Keratinocyte (primary cell): ENCODE data around the gene TMEM234.

Experiments used
- CTCF ChIP-seq, 3 experiments: IDR thresholded peaks in 1 of 3; conservative IDR thresholded peaks in 1 of 3; optimal IDR thresholded peaks in 1 of 3; 2 replicates in 2 of 3; 3 replicates in 1 of 3; pipeline versions ENCODE3 to v1.5.1; 2011; ENCODE audit warnings: low read length in 3 of 3, mild to moderate bottlenecking in 3 of 3, moderate library complexity in 2 of 3, control low read depth in 1 of 3, inconsistent platforms in 1 of 3; ENCODE audit not compliant: insufficient read depth in 2 of 3; ENCODE audit errors: extremely low read depth in 1 of 3
- EZH2 ChIP-seq: IDR thresholded peaks from one replicate; pipeline ENCODE4 v1.6.1; 2012; ENCODE audit warnings: inconsistent platforms, mild to moderate bottlenecking, low read length, moderate library complexity

DNA sequence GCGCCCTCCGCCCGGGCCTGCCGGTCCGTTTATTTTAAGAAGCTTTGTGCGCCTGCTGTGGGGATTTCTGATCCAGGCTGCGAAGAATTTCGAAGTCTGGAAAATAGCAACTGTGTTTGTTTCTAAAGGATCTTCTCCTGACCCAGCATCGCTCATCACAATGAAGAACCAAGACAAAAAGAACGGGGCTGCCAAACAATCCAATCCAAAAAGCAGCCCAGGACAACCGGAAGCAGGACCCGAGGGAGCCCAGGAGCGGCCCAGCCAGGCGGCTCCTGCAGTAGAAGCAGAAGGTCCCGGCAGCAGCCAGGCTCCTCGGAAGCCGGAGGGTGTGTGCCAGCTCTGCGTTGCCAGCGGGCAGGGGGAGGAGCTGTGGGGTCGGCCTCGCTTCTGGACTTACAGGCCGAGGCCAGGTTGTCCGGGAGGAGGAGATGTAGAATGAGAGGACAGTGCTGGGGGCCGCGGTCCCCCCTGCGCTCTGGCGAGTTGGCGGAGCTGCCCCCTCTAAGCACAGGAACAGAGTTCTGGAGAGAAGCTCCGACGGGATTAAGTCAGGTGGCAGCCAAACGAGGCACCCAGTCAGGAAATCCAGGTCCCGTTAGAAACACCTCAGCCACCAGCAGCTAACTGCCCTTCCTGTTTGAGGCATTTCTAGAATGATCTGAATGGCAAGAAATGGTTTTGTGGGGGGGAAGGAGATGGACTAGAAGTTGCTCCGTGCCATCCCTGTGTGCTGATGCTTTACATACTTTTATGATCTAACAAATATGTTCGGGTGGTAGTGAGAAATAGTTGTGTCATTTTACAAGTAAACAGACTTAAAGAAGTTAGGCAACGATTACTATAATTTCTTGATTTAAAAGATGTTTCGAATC is 41.7 kb downstream of the TMEM234 start:
- TF ChIP-seq CTCF (optimal IDR thresholded peaks at IDR 0.05 in 1 of 3, IDR thresholded peaks at IDR 0.05 in 1 of 3, conservative IDR thresholded peaks at IDR 0.05 in 1 of 3; ENCODE audit: extremely low read depth in 1 of 3, insufficient read depth in 2 of 3, low read length in 3 of 3) = no peak
- no peak for TF ChIP-seq EZH2
